C4-2B (cell line): Measurements from ENCODE around the gene RAPGEF4.

ENCODE experiments used
- ZFX ChIP-seq: fragments of 450-650 bp; IDR thresholded peaks from 2 replicates; pipeline ENCODE4 v1.6.1; 2017
- TF ChIP-seq, protein P1 (sequence below): fragments of 450-650 bp; conservative IDR thresholded peaks from 2 replicates; pipeline ENCODE4 v1.5.1; 2017; ENCODE audit warnings: mild to moderate bottlenecking

DNA sequence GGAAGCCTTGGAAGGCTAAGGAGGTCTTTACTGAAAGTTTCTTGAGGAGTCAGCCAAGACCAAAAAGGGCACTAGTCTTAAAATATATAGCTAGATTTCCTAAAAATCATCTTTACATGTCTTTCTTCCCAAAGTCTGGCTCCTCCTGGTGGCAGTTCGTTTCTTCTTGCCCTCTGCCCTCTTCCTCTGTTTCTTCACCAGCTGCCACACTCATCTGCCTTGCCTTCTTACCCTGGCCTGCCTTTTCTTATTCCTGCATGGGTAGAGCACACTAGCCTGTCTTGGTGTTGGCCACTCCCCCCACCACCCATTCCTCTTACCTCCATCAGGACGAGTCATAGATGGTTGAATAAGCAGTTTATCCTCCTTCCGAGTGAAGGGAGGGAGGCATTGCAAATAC, 129.8 kb downstream of the RAPGEF4 start:
- TF ChIP-seq, protein P1, sequence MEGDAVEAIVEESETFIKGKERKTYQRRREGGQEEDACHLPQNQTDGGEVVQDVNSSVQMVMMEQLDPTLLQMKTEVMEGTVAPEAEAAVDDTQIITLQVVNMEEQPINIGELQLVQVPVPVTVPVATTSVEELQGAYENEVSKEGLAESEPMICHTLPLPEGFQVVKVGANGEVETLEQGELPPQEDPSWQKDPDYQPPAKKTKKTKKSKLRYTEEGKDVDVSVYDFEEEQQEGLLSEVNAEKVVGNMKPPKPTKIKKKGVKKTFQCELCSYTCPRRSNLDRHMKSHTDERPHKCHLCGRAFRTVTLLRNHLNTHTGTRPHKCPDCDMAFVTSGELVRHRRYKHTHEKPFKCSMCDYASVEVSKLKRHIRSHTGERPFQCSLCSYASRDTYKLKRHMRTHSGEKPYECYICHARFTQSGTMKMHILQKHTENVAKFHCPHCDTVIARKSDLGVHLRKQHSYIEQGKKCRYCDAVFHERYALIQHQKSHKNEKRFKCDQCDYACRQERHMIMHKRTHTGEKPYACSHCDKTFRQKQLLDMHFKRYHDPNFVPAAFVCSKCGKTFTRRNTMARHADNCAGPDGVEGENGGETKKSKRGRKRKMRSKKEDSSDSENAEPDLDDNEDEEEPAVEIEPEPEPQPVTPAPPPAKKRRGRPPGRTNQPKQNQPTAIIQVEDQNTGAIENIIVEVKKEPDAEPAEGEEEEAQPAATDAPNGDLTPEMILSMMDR: peak; percentile 14
- no peak for TF ChIP-seq ZFX
